Heart right ventricle (tissue), 16 donors: ENCODE results near the gene RAP1GAP. TPM values are rescaled to one million over a fixed set of nuclear protein-coding genes. Genes with fewer than 3 reads are reported as not detected.

Experiments used
- ATAC-seq, 8 donors: fragments of 200-7000 bp; cut with Tn5 transposase; one replicate each; pipeline ENCODE4 v1.9.1; 2020; ENCODE audit warnings: mild to moderate bottlenecking in 8 of 8, moderate library complexity in 8 of 8, moderate number of reproducible peaks in 1 of 8
- DNase-seq, 2 donors: peaks; one replicate each; pipeline ENCODE4 v3.0.0-alpha.2; 2020
- H3K27ac ChIP-seq, 10 donors: fragments of 200-600 bp; sonication (generic) in 2 of 10; one replicate each; pipeline versions ENCODE4 v1.5.0 to v1.8.0; 2020 to 2022; ENCODE audit warnings: mild to moderate bottlenecking in 3 of 10
- H3K27me3 ChIP-seq, 7 donors: fragments of 200-600 bp; one replicate each; pipeline ENCODE4 v1.8.0; 2021 to 2022; ENCODE audit warnings: mild to moderate bottlenecking in 2 of 7
- H3K36me3 ChIP-seq, 9 donors: fragments of 200-600 bp; sonication (generic) in 1 of 9; one replicate each; pipeline versions ENCODE4 v1.5.0 to v1.8.0; 2020 to 2022; ENCODE audit warnings: mild to moderate bottlenecking in 2 of 9
- H3K4me1 ChIP-seq, 9 donors: fragments of 200-600 bp; sonication (generic) in 1 of 9; one replicate each; pipeline versions ENCODE4 v1.5.0 to v1.8.0; 2020 to 2022; ENCODE audit warnings: mild to moderate bottlenecking in 4 of 9
- H3K4me3 ChIP-seq, 10 donors: fragments of 200-600 bp; sonication (generic) in 2 of 10; one replicate each; pipeline versions ENCODE4 v1.5.0 to v1.8.0; 2020 to 2022; ENCODE audit warnings: mild to moderate bottlenecking in 7 of 10, moderate library complexity in 2 of 10
- H3K9me3 ChIP-seq, 11 donors: fragments of 200-600 bp in 10 of 11; sonication (generic) in 2 of 11; one replicate each; pipeline versions ENCODE4 v1.5.0 to v1.8.0; 2013 to 2022; ENCODE audit warnings: mild to moderate bottlenecking in 2 of 11, control low read depth in 1 of 11, moderate library complexity in 1 of 11
- CTCF ChIP-seq, 9 donors: fragments of 200-600 bp; sonication (generic) in 2 of 9; IDR thresholded peaks; one replicate each; pipeline versions ENCODE4 v1.5.0 to v1.8.0; 2021 to 2022; ENCODE audit warnings: antibody characterized with exemption in 9 of 9, mild to moderate bottlenecking in 5 of 9, moderate library complexity in 1 of 9
- WGBS, 2 donors: extraction: QIAGEN DNeasy Blood & Tissue Kit; methylation state at CpG; one replicate each; pipeline ENCODE4 v1.1.7; 2013; ENCODE audit warnings: inconsistent platforms in 1 of 2; 5-methylcytosine and 5-hydroxymethylcytosine counted together
- intact Hi-C, 10 donors: fragments of 100-400 bp; cut with DNase I; formaldehyde crosslinking; loops; one replicate each; pipeline versions ENCODE4 v1.11.1 to v1.14.2; 2022
- polyA plus RNA-seq, 2 donors: library from polyadenylated mRNA; stranded (reverse); fragments of 200-250 nt; gene quantifications; one replicate each; pipeline ENCODE4 v1.2.3, GENCODE V29; 2013
- total RNA-seq, 10 donors: library from RNA; stranded (reverse); fragmentation: NEBNext Ultra II Directional in 3 of 10; extraction: Animal tissue kit (Norgen Biotek cat#: 25700) in 3 of 10; gene quantifications; one replicate each; pipeline versions ENCODE4 v1.2.1 to v1.2.4, GENCODE V29; 2021 to 2023
- donor health status: Arrhythmogenic right ventricular cardiomyopathy.
- donor health status: ischemic (EF 13 %, LVEDD 7.1; RV severe dilation, severe dysfunction).
- donor health status: healthy with polysubstance abuse.
- donor health status: DM: no; HTN: yes; CAD: no.
- donor health status: DM: no; HTN: no; CAD: no.
- donor health status: ischemic (EF 25% LVEDD 6.9; RV normal size, moderate dysfunction).
- donor health status: ischemic (EF 25% LVEDD 5.7; RV mildly dilated, moderate dysfunction).
- donor health status: healthy.
- donor health status: DM: yes; HTN: yes; CAD: no.
- donor health status: Ischemic cardiomyopathy.
- donor health status: ischemic (EF 35%, LVEDD 5.7; RV mildly dilated, moderate dysfunction).
- donor health status: nonischemic (EF 11% LVEDD 7.7; RV severe dilation, severe dysfunction).
- donor health status: DM: yes; HTN: yes; CAD: no.
- donor health status: PGD.
- donor health status: ischemic (EF 29% LVEDD 5.4; RV normal size, mild dysfunction).
- donor health status: nonischemic (EF 23%, LVEDD 6.1; RV moderate dilation, normal function).

The RAP1GAP gene
- total and polyA plus RNA-seq, 12 donors: 0.42 to 5.9 (median 4.0) TPM

- 46 to 49% methylated on average over 7 of the region's 7 CpGs for WGBS, 2 donors
- ATAC-seq (no peak), DNase-seq (no peak)
- peaks cover 0 to 25% (median 7%) of the 10 kb centered on the region in 9 donors for H3K4me1 ChIP-seq
- H3K4me3 ChIP-seq: no peak overlapping the region
- TF ChIP-seq CTCF (IDR thresholded peaks at IDR 0.05): no peak
- no peak overlapping the region for H3K27ac ChIP-seq
- intact Hi-C loops: no loop called here
- peaks cover 0 to 48% (median 32%) of the 10 kb centered on the region in 7 donors for H3K27me3 ChIP-seq
- no peaks in the 10 kb centered on the region for H3K36me3 ChIP-seq
- no peaks in the 10 kb centered on the region for H3K9me3 ChIP-seq
Observed at GRCh38 chr1:21619375-21619947, 49.7 kb downstream of the RAP1GAP start.

GRCh38 chr1:21618561-21619374 lies 50.4 kb downstream of the RAP1GAP start:
- WGBS, 2 donors: 23 to 26% methylated on average over 22 of the region's 22 CpGs
- peaks cover 0 to 25% (median 7%) of the 10 kb centered on the region in 9 donors for H3K4me1 ChIP-seq
- DNase-seq (no peak), ATAC-seq (no peak)
- no peak for TF ChIP-seq CTCF (IDR thresholded peaks at IDR 0.05)
- intact Hi-C loops: no loop called here
- peaks cover 0 to 47% (median 29%) of the 10 kb centered on the region in 7 donors for H3K27me3 ChIP-seq
- no peaks in the 10 kb centered on the region for H3K9me3 ChIP-seq
- H3K36me3 ChIP-seq: no peaks in the 10 kb centered on the region
- H3K4me3 ChIP-seq: no peak overlapping the region
- no peak overlapping the region for H3K27ac ChIP-seq

- WGBS, 2 donors: 85 to 93% methylated on average over 7 of the region's 7 CpGs
- intact Hi-C loops: no loop called here
- Histone ChIP-seq H3K4me3 (no peak overlapping the region), H3K27me3 (peaks cover 0 to 40% (median 23%) of the 10 kb centered on the region in 7 donors), H3K36me3 (no peaks in the 10 kb centered on the region), H3K4me1 (peaks cover 0 to 24% (median 7%) of the 10 kb centered on the region in 9 donors), H3K9me3 (no peaks in the 10 kb centered on the region), H3K27ac (no peak overlapping the region)
- ATAC-seq (no peak), DNase-seq (no peak)
- TF ChIP-seq CTCF (IDR thresholded peaks at IDR 0.05): no peak
Observed at GRCh38 chr1:21618059-21618458, 51.1 kb downstream of the RAP1GAP start.

GRCh38 chr1:21617126-21617738 lies 51.9 kb downstream of the RAP1GAP start:
- no peaks in the 10 kb centered on the region for H3K9me3 ChIP-seq
- intact Hi-C loops: no loop called here
- no peaks in the 10 kb centered on the region for H3K36me3 ChIP-seq
- H3K4me3 ChIP-seq: no peak overlapping the region
- H3K4me1 ChIP-seq: peaks cover 0 to 19% (median 7%) of the 10 kb centered on the region in 9 donors
- WGBS, 2 donors: 95% methylated on average over 16 of the region's 16 CpGs
- H3K27me3 ChIP-seq: peaks cover 0 to 35% (median 19%) of the 10 kb centered on the region in 7 donors
- DNase-seq (no peak), ATAC-seq (no peak)
- no peak for TF ChIP-seq CTCF (IDR thresholded peaks at IDR 0.05)
- H3K27ac ChIP-seq: no peak overlapping the region
